Measurements from ENCODE around the gene ZNF407.

- TF ChIP-seq CTCF (IDR thresholded peaks at IDR 0.05 in 2 of 3, conservative IDR thresholded peaks at IDR 0.05 in 1 of 3; ENCODE audit: borderline replicate concordance in 1 of 3, insufficient read depth in 1 of 3, low read depth in 2 of 3, low read length in 2 of 3) = no peak
- TF ChIP-seq JUND (IDR thresholded peaks at IDR 0.05) = no peak
- TF ChIP-seq POLR2AphosphoS5 (IDR thresholded peaks at IDR 0.05; ENCODE audit: low read depth, low read length) = no peak
- no peak for TF ChIP-seq POLR2A (IDR thresholded peaks at IDR 0.05; ENCODE audit: borderline replicate concordance, extremely low read depth, insufficient read depth, insufficient read length)
- TF ChIP-seq ELF1 (IDR thresholded peaks at IDR 0.05; ENCODE audit: borderline replicate concordance, low read depth) = no peak
- no peak for TF ChIP-seq RAD21 (IDR thresholded peaks at IDR 0.05; ENCODE audit: low read depth)
- no peak for TF ChIP-seq EZH2 (IDR thresholded peaks at IDR 0.05)
- TF ChIP-seq, protein P1, sequence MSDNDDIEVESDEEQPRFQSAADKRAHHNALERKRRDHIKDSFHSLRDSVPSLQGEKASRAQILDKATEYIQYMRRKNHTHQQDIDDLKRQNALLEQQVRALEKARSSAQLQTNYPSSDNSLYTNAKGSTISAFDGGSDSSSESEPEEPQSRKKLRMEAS (IDR thresholded peaks at IDR 0.05) = no peak
- TF ChIP-seq EGR1 (IDR thresholded peaks at IDR 0.05; ENCODE audit: low read depth) = no peak
- TF ChIP-seq, protein P2, sequence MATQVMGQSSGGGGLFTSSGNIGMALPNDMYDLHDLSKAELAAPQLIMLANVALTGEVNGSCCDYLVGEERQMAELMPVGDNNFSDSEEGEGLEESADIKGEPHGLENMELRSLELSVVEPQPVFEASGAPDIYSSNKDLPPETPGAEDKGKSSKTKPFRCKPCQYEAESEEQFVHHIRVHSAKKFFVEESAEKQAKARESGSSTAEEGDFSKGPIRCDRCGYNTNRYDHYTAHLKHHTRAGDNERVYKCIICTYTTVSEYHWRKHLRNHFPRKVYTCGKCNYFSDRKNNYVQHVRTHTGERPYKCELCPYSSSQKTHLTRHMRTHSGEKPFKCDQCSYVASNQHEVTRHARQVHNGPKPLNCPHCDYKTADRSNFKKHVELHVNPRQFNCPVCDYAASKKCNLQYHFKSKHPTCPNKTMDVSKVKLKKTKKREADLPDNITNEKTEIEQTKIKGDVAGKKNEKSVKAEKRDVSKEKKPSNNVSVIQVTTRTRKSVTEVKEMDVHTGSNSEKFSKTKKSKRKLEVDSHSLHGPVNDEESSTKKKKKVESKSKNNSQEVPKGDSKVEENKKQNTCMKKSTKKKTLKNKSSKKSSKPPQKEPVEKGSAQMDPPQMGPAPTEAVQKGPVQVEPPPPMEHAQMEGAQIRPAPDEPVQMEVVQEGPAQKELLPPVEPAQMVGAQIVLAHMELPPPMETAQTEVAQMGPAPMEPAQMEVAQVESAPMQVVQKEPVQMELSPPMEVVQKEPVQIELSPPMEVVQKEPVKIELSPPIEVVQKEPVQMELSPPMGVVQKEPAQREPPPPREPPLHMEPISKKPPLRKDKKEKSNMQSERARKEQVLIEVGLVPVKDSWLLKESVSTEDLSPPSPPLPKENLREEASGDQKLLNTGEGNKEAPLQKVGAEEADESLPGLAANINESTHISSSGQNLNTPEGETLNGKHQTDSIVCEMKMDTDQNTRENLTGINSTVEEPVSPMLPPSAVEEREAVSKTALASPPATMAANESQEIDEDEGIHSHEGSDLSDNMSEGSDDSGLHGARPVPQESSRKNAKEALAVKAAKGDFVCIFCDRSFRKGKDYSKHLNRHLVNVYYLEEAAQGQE (IDR thresholded peaks at IDR 0.05; ENCODE audit: low read depth) = no peak
- TF ChIP-seq FOSL1 (IDR thresholded peaks at IDR 0.05; ENCODE audit: low read depth) = no peak
- no peak for TF ChIP-seq TCF7L2 (IDR thresholded peaks at IDR 0.05; ENCODE audit: borderline replicate concordance, extremely low read depth, insufficient read depth, insufficient read length)
- TF ChIP-seq, protein P3, sequence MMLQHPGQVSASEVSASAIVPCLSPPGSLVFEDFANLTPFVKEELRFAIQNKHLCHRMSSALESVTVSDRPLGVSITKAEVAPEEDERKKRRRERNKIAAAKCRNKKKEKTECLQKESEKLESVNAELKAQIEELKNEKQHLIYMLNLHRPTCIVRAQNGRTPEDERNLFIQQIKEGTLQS (IDR thresholded peaks at IDR 0.05) = no peak
- no peak for TF ChIP-seq SP1 (IDR thresholded peaks at IDR 0.05; ENCODE audit: low read depth)
Measured at GRCh38 chr18:75071866-75072671, 474.4 kb downstream of the ZNF407 start.
